HG02588 (cell line): ENCODE measurements around the gene ZNF286A.
"Not testable (repeated sequence)": the region's sequence is repeated elsewhere in the genome, so short reads cannot be mapped to it uniquely, and the experiment has no call there.

Source experiments
- ATAC-seq: cut with Tn5 transposase; IDR thresholded peaks from one replicate; pipeline ENCODE4 v1.9.1; 2021; ENCODE audit warnings: mild to moderate bottlenecking, moderate library complexity; ENCODE audit not compliant: unreplicated experiment

The ZNF286A gene

GRCh38 chr17:15699413-15699924 is at the start of gene ZNF286A:
Gene ZNF286A, plus strand, starts transcription at chr17:15699752. Its CDS starts 578 bp downstream, at chr17:15700330.
- ATAC-seq = peak; percentile 98

DNA sequence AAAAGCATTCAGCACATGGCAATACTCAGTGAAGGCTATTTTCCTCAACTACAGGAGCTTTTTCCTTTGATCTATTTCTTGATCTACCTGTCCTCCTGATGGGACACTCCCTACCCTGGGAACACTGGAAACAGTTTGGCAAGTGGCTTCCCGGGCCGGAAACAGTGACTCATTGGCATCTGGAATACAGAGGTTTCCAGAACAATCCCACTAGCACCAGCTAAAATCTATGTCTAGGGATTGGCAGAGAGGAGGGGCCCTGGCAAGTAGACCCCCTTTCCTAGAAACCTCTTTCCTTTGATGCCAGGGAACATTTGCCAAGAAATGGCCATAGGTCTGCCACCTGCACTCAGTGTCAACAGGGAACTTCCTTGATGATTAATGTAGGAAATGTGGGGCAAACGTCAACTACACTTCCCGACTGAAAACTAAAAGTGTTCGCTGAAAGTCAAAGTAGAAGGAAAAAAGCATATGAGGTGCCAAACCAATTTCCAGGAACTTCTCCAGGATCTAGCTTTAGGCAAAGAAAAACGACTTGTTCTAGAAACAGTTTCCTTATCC is 49.6 kb upstream of the ZNF286A start:
- no peak for ATAC-seq

DNA sequence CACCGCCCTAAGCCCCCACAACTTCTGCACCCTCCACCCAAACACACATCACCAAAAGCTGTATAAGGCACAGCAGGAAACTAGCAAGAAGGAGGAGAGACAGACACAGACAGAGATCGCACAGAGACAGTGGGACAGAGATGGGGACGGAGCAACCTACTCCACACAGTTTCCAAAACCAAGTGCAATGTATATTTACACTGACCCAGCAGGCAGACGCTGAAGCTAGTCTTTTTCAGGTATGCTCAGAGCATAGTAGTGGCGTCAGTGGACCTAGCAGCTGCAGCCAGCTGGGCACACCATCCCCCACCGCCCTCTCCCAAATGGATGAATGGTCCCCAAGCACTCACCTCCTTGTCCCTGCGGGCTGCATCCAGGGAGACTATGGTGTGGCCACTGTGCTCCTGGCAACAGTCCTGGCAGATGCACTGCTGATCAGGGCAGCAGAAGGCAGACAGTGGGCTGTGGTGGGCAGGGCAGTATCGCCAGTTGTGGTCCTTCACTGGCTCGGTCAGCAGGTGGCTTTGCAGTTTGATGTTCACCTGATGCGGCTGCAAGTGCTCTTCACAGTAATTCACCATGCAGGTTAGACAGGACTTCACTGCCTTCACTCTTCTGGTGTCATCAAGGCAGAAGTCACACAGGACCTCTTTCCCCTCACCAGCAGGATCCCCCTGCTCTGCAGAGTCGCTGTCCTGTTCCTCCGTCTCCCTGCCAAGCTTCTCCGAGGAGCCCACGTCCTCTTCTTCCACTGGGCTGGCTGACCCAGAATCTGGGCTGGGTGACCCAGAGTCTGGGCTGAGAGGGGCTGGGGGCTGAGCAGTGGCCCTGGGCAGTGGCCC is 48.6 kb upstream of the ZNF286A start:
- ATAC-seq = no peak

- no peak for ATAC-seq
Observed at GRCh38 chr17:15651583-15652110, 47.9 kb upstream of the ZNF286A start.

DNA sequence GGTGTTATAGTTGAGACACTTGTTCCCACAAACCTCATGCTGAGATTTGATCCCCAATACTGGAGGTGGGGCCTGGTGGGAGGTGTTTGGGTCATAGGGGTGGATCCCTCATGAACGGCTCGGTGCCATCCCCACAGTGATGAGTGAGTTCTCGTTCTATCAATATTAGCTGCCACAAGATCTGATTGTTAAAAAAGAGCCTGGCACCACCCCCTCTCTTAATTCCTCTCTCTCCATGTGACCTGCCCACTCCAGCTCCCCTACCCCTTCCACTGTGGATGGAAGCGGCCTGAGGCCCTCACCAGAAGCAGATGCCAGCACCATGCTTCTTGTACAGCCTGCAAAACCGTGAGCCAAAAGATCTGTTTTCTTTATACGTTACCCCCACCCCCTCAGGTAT is 46.6 kb upstream of the ZNF286A start:
- ATAC-seq = no peak

DNA sequence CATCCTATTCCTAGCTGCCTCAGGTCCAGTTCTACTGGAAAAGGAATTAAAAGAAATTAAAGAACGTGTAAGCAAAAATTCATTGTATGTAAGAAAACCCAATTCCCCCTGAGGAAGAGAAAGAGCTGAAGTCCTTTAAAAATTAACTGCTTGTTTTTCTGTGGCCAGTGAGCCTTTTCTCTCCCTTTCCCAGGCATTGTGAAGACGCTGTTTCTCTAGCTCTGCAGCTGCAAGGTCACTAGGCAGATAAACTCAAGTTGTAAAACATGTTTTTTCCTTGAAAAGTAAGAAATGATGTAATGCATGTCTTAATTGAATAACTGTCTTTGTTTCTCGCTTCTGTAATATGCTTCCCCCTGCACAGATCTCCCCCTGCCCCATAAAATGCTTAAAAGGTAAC is 45.2 kb upstream of the ZNF286A start:
- ATAC-seq = not testable (repeated sequence)

DNA sequence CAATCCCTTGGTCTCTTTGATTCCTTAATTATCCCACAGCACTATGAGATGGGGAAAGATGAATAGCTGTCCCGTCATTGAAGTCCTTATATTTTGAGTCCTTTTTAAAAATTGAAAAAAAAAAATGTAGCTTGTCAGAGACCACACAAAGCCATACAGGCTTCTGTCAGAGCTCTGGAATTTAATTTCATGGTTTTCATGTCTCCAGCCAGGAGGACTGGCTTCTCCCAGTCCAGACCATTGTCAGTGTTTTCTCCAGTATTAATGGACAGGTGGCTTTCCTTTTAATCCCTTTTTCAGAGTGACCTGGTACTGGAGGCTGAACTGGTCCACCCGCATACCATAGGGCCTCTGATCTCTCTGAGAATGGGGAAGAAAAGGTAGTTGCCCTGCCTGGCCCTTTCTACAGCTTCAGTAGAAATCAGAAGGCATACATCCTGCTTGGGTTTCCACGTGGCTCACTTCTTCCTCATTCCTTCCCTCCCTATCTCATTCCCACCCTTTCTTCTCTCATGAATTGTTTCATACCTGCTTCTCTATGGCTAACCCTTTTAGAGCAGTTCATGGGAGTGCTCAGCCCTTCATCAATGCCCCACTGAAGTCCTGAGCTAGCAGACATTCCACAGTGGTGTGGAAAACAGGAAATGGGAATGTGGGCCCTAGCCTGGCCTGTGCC is 44.5 kb upstream of the ZNF286A start:
- ATAC-seq = no peak

- no peak for ATAC-seq
Observed at GRCh38 chr17:15657868-15658267, 41.7 kb upstream of the ZNF286A start.

GRCh38 chr17:15658296-15658695 is 41.3 kb upstream of the ZNF286A start:
- no peak for ATAC-seq

- ATAC-seq = no peak
Observed at GRCh38 chr17:15659236-15659635, 40.3 kb upstream of the ZNF286A start.

DNA sequence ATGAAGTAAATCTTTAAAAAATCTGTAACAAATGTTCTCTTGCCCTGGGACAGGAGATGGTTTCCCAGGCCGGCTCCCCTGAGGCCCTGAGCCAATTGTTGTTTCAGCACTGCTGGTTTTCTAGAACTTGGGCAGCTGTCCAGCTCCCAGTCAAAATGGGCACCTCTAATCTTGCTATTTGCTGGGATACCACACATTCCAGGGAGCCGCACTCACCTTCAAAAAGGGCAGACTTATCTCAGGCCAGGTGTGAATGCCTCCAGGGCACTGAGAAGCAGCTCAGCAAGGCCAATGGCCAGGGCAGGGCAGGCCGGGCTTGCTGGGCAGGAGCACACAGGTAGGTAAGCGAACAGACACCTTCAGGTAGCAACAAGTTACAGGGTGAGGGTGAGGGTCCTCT is 39.9 kb upstream of the ZNF286A start:
- ATAC-seq = no peak

- ATAC-seq = no peak
Observed at GRCh38 chr17:15660077-15660476, 39.5 kb upstream of the ZNF286A start.

GRCh38 chr17:15662681-15663080 is 36.9 kb upstream of the ZNF286A start:
- no peak for ATAC-seq

GRCh38 chr17:15663176-15663575 is 36.4 kb upstream of the ZNF286A start:
- no peak for ATAC-seq

DNA sequence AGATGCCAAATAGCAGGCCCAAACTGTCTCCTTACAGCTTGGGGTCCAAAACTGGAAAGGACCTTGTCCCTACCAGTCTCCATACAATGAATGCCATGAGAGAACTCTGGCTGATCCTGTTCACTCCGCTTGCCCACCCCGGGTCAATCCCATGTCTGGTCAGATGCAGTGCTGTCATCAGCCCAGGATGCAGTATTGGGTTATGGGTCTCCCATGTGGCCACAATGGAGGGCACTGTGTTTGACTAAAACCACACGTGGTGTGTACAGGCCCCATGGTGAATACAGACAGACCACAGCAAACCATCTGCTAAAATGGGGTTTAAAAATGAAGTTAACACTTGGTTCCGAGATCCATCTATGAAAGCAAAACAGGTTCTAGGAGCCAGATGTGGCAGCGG is 35.9 kb upstream of the ZNF286A start:
- no peak for ATAC-seq

- not testable (repeated sequence) for ATAC-seq
Observed at GRCh38 chr17:15669526-15669925, 30.0 kb upstream of the ZNF286A start.

DNA sequence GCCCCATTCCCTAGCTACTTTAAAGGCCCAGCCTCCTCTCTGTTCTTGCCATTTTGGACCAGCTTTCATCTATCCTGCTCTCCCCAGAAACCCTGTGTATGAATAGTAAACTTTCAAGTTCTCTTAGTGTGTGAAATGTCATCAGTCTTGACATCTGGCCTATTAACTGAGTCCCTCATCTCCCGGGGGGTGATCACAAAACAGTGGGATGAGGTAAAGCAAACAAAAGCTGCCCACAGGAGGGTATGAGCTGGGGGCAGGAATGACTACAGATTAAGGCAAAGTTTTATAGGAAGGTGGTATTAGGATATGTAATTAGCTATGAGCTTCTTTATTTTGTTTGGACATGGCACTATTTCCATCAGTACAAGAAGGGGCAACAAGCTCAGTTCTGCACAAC is 24.9 kb upstream of the ZNF286A start:
- ATAC-seq = not testable (repeated sequence)

GRCh38 chr17:15675991-15676390 is 23.6 kb upstream of the ZNF286A start:
- not testable (repeated sequence) for ATAC-seq

GRCh38 chr17:15683135-15683534 is 16.4 kb upstream of the ZNF286A start:
- ATAC-seq = not testable (repeated sequence)

DNA sequence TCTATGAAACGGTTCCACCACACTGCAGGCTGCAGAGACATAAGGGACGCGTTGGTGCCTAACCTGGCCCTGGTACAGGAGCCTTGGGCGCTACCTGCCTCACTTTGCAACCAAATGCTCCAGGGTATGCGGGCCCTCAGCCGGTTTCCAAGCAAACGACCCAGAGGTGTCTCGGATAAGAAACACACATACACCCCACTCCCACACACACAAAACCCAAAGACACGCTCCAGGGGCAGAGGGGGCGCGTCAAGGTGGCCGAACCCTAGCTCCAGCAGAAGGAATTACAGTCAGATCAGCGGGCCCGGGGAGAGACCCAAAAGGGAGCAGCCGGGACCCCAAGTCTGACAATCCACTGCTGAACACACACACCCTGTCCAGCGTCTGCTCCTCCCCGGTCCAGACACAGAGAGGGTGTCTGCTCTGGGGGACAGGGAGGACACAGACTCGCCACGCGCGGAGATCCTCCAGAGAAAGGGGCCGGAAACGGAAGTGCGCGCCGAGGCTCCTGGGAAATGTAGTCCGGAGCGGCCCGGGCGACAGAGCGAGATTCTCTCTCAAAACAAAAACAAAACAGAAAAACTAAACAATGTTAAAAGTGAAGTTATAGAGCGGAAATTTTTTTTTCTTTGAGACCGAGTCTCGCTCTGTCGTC is 15.6 kb upstream of the ZNF286A start, which contains the start of gene TRIM16:
Gene TRIM16 (minus strand): TSS at position 488 of the 655 bp plus-strand sequence. CDS start 32,702 bp downstream, outside the sequence.
- ATAC-seq = peak; percentile 87

DNA sequence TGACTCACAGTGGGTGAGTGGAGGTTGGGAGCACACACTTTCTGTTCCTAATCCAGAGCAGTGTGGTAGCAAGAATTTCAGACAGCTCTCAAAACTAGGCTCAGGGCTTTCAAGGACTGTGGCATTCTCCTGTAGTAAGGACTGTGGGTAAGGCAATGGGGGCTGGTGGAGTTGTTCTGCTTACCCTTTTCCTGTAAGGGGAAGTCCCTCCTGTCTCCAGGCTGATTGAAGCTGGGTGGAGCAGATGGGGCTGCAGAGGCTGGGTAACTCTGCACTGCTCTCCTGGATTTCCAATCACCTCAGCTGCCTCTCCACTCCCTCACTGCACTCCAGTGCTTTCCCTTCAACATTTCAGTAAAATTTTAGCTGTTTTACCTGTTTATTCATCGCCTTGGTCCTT is 12.1 kb upstream of the ZNF286A start:
- not testable (repeated sequence) for ATAC-seq
